Stimulated activated naive CD8-positive, alpha-beta T cell treated with anti-CD3 and anti-CD28 coated beads, Interleukin-15, Interleukin-2, amounts not matched to agents 100 ng/mL and 50 ng/mL, for 24 hours (primary cell): ENCODE measurements around the gene NOX4.
"Not testable (repeated sequence)": the region's sequence is repeated elsewhere in the genome, so short reads cannot be mapped to it uniquely, and the experiment has no call there.

ENCODE experiments used
- H3K27ac Mint-ChIP-seq: one replicate; pipeline ENCODE4 v1.8.0; 2021; ENCODE audit warnings: mild to moderate bottlenecking, mixed read lengths
- H3K27me3 Mint-ChIP-seq: one replicate; pipeline ENCODE4 v1.8.0; 2021; ENCODE audit warnings: mixed read lengths
- H3K36me3 Mint-ChIP-seq: one replicate; pipeline ENCODE4 v1.8.0; 2021; ENCODE audit warnings: low read depth, mixed read lengths
- H3K4me1 Mint-ChIP-seq: one replicate; pipeline ENCODE4 v1.8.0; 2021; ENCODE audit warnings: low read depth, mixed read lengths
- H3K4me3 Mint-ChIP-seq: one replicate; pipeline ENCODE4 v1.8.0; 2021; ENCODE audit warnings: mild to moderate bottlenecking, mixed read lengths
- H3K9me3 Mint-ChIP-seq: one replicate; pipeline ENCODE4 v1.8.0; 2021; ENCODE audit warnings: mixed read lengths

NOX4 gene

GRCh38 chr11:89379976-89380771, 111.0 kb downstream of the NOX4 start:
- H3K4me3 Mint-ChIP-seq, H3K36me3 Mint-ChIP-seq, H3K4me1 Mint-ChIP-seq, H3K27me3 Mint-ChIP-seq, H3K9me3 Mint-ChIP-seq, H3K27ac Mint-ChIP-seq: not testable (repeated sequence)

DNA sequence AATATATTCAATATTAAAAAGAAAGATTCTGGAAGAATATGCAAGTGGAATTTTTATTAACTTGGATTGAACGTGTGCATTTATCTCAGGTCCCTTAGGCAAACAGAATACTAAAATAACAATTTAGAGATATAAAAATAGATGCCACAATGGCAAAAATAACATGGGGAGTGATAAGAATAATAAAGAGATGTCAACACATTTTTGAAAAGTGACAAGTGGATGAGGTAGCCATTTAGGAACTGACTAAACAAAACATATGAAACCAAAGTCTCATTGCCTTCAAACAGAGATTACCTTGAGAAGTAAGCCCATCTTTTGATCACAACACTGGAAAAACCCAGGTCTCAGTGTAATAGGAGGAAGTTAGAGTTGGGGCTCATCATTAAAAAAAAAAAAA, 112.2 kb downstream of the NOX4 start:
- not testable (repeated sequence) for H3K27ac Mint-ChIP-seq, H3K4me1 Mint-ChIP-seq, H3K9me3 Mint-ChIP-seq, H3K4me3 Mint-ChIP-seq, H3K27me3 Mint-ChIP-seq, H3K36me3 Mint-ChIP-seq

DNA sequence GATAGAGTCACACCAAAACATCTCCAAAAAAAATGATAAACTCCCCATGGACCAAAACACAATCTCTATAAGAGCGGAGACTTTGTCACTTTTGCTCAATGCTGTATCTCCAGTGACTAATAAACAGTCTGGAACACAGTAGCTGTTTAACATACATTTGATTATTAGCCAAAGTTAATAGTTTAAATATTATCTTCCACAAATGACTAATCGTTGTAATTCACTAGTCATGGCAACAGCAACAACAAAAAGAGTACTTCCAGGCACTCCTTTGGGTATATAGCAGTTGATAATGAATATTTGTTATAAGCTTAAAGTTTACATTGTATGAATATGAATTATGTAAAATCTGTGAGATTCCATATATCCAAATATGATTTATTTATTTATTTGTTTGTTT, 121.8 kb downstream of the NOX4 start:
- H3K27me3 Mint-ChIP-seq, H3K9me3 Mint-ChIP-seq, H3K27ac Mint-ChIP-seq, H3K4me1 Mint-ChIP-seq, H3K36me3 Mint-ChIP-seq, H3K4me3 Mint-ChIP-seq: not testable (repeated sequence)

GRCh38 chr11:89364856-89365255, 126.3 kb downstream of the NOX4 start:
- H3K27me3 Mint-ChIP-seq, H3K4me1 Mint-ChIP-seq, H3K4me3 Mint-ChIP-seq, H3K9me3 Mint-ChIP-seq, H3K36me3 Mint-ChIP-seq, H3K27ac Mint-ChIP-seq: not testable (repeated sequence)

GRCh38 chr11:89361734-89362133, 129.4 kb downstream of the NOX4 start:
- Mint-ChIP-seq H3K9me3 (no peaks in the 10 kb centered on the region), H3K36me3 (no peaks in the 10 kb centered on the region), H3K27ac (no peak overlapping the region), H3K4me1 (no peaks in the 10 kb centered on the region), H3K4me3 (no peak overlapping the region), H3K27me3 (no peaks in the 10 kb centered on the region)

DNA sequence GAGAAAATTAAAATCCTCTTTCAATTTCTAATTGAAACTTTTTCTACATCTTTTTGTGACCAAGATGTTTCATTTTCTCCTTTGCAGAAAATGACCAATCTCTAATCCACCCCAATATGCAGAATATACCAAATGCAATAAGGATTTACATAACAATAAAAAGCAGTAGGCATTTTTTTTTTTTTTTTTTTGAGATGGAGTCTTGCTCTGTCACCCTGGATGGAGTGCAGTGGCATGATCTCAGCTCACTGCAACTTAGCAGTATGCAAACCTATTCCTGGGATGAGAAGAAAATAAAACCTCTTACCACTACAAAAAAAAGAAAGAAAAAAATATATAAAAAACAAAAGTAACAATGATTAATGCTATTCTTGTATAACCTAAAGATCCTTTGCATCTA, 132.0 kb downstream of the NOX4 start:
- H3K27ac Mint-ChIP-seq, H3K27me3 Mint-ChIP-seq, H3K4me3 Mint-ChIP-seq, H3K36me3 Mint-ChIP-seq, H3K4me1 Mint-ChIP-seq, H3K9me3 Mint-ChIP-seq: not testable (repeated sequence)

GRCh38 chr11:89358761-89359160, 132.4 kb downstream of the NOX4 start:
- no peaks in the 10 kb centered on the region for H3K27me3 Mint-ChIP-seq
- no peaks in the 10 kb centered on the region for H3K4me1 Mint-ChIP-seq
- no peak overlapping the region for H3K27ac Mint-ChIP-seq
- no peaks in the 10 kb centered on the region for H3K36me3 Mint-ChIP-seq
- no peaks in the 10 kb centered on the region for H3K9me3 Mint-ChIP-seq
- no peak overlapping the region for H3K4me3 Mint-ChIP-seq

- Mint-ChIP-seq H3K4me1 (no peaks in the 10 kb centered on the region), H3K36me3 (no peaks in the 10 kb centered on the region), H3K27ac (no peak overlapping the region), H3K27me3 (no peaks in the 10 kb centered on the region), H3K4me3 (no peak overlapping the region), H3K9me3 (no peaks in the 10 kb centered on the region)
Observed at GRCh38 chr11:89355646-89356045, 135.5 kb downstream of the NOX4 start.

DNA sequence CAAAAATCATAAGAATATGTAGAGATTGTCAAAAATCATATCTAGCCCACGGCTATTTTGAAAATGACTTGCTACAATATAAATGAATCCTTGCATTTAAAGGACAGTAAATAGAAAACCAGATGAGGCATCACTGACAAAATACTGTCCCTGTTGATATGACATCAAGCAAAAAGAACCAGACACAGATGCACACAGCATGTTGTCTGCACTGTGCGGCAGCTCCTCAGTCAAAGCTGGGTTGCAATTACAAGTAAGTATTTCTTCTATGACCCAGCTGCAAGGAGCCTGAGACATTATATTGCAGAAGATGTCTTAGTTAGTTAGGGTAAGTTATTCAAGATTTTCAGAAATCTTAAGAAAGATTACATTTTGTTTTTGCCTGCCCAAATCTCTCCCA, 136.7 kb downstream of the NOX4 start:
- H3K36me3 Mint-ChIP-seq, H3K4me1 Mint-ChIP-seq, H3K9me3 Mint-ChIP-seq, H3K4me3 Mint-ChIP-seq, H3K27ac Mint-ChIP-seq, H3K27me3 Mint-ChIP-seq: not testable (repeated sequence)

DNA sequence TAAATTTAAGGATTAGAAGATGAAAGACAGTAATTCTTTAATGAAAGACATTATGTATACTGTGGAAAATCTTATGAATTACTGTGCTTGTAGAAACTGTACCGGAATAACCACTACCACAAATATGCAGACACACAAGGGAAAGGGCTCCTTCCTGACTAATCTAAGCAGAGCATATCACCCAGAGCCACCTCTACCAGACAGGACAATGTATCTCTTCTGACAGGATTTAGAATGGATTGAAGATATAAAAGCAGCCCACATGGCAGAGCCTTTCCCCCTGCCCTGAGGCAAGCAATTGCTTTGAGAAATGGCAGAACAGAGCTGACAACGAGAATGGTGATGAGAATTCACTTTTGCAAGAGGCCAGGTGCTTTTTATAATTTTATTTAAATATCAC, 144.1 kb downstream of the NOX4 start:
- Mint-ChIP-seq H3K27ac (no peak overlapping the region), H3K27me3 (no peaks in the 10 kb centered on the region), H3K36me3 (no peaks in the 10 kb centered on the region)

DNA sequence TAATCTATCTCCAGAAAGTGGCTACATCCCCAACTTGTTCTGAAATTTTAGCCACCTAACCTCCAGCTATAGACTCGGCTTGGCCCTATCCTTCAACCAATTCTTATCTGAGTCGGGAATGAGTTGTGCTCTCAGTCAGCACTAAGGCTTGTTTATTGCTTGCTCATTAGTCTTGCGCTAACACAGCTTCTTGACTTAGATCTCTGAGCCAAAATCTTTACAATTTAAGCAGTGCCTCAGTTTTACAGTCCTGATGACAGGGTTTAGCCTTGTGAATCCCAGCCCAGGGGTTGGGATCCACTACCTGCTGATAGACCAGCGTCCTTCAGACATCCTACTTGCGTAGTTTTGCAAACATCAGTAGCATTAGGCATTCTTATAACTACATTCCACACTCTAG, 144.6 kb downstream of the NOX4 start:
- no peaks in the 10 kb centered on the region for H3K36me3 Mint-ChIP-seq

More for the DNA sequence above, 144.1 kb downstream of the NOX4 start:
- Mint-ChIP-seq H3K9me3 (no peaks in the 10 kb centered on the region), H3K4me3 (no peak overlapping the region), H3K4me1 (no peaks in the 10 kb centered on the region)

GRCh38 chr11:89342880-89343572, 148.1 kb downstream of the NOX4 start:
- not testable (repeated sequence) for H3K36me3 Mint-ChIP-seq, H3K4me1 Mint-ChIP-seq, H3K9me3 Mint-ChIP-seq

More for the DNA sequence above, 144.6 kb downstream of the NOX4 start:
- no peak overlapping the region for H3K4me3 Mint-ChIP-seq
- no peaks in the 10 kb centered on the region for H3K4me1 Mint-ChIP-seq
- peaks cover 2% of the 10 kb centered on the region for H3K9me3 Mint-ChIP-seq
- H3K27me3 Mint-ChIP-seq: no peaks in the 10 kb centered on the region
- H3K27ac Mint-ChIP-seq: no peak overlapping the region

DNA sequence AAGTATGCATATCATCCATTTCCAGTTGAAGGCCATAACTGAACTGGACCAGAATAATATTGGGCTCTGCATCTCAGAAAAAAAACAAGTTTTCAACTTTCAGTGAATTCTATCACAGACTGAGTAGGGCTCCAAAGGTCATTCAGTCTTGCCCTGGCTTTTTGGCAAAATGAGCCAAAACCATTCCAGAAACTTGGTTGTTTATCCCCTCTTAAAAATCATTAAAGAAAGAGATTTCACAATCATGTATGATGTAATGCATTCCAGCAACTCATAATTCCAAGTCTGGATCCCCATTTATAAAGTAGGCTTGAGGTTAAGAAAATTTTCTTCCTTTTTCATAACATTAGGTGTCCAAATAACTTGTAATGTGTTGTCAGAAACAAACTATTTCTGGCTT, 150.7 kb downstream of the NOX4 start:
- not testable (repeated sequence) for H3K4me1 Mint-ChIP-seq, H3K4me3 Mint-ChIP-seq, H3K9me3 Mint-ChIP-seq, H3K36me3 Mint-ChIP-seq, H3K27ac Mint-ChIP-seq, H3K27me3 Mint-ChIP-seq

More at GRCh38 chr11:89342880-89343572, 148.1 kb downstream of the NOX4 start:
- not testable (repeated sequence) for H3K27me3 Mint-ChIP-seq, H3K4me3 Mint-ChIP-seq, H3K27ac Mint-ChIP-seq

DNA sequence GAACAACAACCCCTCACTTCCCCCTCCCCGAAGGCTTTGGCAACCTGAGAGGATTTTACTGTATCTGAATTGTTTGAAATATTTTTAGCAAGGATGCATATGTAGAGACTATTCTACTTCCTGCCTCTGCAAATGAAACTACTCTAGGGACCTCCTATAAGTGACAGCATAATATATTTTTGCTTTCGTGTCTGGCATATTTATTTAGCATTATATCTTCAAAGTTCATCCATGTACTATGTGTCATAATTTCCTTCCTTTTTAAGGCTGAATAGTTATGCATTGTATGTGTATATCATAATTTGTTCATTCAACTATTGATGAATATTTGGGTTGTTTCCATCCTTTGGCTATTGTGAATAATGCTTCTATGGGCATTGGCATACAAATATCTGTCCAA, 153.1 kb downstream of the NOX4 start:
- H3K4me3 Mint-ChIP-seq, H3K27ac Mint-ChIP-seq, H3K27me3 Mint-ChIP-seq, H3K36me3 Mint-ChIP-seq, H3K4me1 Mint-ChIP-seq, H3K9me3 Mint-ChIP-seq: not testable (repeated sequence)

- H3K27ac Mint-ChIP-seq, H3K36me3 Mint-ChIP-seq, H3K27me3 Mint-ChIP-seq, H3K4me3 Mint-ChIP-seq, H3K9me3 Mint-ChIP-seq, H3K4me1 Mint-ChIP-seq: not testable (repeated sequence)
Observed at GRCh38 chr11:89337100-89337650, 154.0 kb downstream of the NOX4 start.

DNA sequence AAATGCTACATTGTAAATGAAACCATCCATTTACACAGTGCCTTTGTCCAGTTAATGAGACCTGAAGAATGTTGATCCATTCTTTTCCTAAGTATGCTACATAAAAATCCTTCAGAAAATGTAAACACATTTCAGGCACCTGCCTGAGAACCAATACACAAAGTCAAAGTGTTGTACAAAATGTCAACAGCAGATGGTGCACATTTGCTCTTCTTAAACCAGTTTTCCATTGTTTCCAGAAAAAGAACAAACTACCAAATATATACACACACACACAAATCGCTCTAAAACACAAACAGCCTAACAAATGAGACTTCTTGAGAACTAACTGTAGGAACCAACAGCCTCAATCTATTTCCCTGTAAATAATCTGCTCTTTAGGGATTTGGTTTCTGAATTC, 157.5 kb downstream of the NOX4 start:
- H3K9me3 Mint-ChIP-seq, H3K4me1 Mint-ChIP-seq, H3K36me3 Mint-ChIP-seq, H3K27ac Mint-ChIP-seq, H3K27me3 Mint-ChIP-seq, H3K4me3 Mint-ChIP-seq: not testable (repeated sequence)
